ENCODE data around the gene NCK2.

DNA sequence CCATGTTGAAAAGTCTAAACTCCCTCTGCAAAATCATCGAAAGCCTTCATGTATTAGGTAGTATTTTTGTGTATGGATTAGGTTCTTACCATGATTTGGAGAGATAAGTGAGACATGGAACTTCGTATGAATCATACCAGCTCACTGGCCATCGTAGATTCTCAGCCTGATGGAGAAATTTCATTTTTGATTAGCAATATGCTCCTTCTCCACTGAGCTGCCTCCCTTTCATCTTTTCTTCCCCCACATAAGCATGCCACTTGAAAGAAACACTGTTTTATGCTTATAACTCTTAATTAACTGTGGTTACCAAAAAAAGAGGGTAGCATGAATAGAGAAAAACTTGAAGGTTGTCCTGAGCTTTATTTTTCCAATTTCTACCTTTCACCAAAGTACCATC is 111.9 kb downstream of the NCK2 start:
- TF ChIP-seq EZH2 (IDR thresholded peaks at IDR 0.05; ENCODE audit: borderline replicate concordance, low read length): no peak
- TF ChIP-seq, protein P1, sequence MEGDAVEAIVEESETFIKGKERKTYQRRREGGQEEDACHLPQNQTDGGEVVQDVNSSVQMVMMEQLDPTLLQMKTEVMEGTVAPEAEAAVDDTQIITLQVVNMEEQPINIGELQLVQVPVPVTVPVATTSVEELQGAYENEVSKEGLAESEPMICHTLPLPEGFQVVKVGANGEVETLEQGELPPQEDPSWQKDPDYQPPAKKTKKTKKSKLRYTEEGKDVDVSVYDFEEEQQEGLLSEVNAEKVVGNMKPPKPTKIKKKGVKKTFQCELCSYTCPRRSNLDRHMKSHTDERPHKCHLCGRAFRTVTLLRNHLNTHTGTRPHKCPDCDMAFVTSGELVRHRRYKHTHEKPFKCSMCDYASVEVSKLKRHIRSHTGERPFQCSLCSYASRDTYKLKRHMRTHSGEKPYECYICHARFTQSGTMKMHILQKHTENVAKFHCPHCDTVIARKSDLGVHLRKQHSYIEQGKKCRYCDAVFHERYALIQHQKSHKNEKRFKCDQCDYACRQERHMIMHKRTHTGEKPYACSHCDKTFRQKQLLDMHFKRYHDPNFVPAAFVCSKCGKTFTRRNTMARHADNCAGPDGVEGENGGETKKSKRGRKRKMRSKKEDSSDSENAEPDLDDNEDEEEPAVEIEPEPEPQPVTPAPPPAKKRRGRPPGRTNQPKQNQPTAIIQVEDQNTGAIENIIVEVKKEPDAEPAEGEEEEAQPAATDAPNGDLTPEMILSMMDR (IDR thresholded peaks at IDR 0.05; ENCODE audit: low read length): no peak
